Upper lobe of left lung (tissue), 4 donors: ENCODE data around the gene RFX2.

Experiments used
- EP300 ChIP-seq, 4 donors: sonication (generic); formaldehyde crosslinking; IDR thresholded peaks; one replicate each; pipeline ENCODE4 v1.5.1; 2017; ENCODE audit warnings: antibody characterized with exemption in 4 of 4, control low read depth in 2 of 4
- POLR2A ChIP-seq, 4 donors: fragments of 450-650 bp; IDR thresholded peaks; one replicate each; pipeline ENCODE4 v1.5.1; 2016 to 2017; ENCODE audit warnings: antibody characterized with exemption in 4 of 4, mild to moderate bottlenecking in 2 of 4
- POLR2AphosphoS5 ChIP-seq, 2 donors: sonication (generic); formaldehyde crosslinking; IDR thresholded peaks; one replicate each; pipeline ENCODE4 v1.5.1; 2017; ENCODE audit warnings: antibody characterized with exemption in 2 of 2
- TF ChIP-seq, protein P1 (sequence below), 6 experiments: fragments of 450-650 bp in 4 of 6; fragments of 200-600 bp in 2 of 6; sonication (generic) in 2 of 6; IDR thresholded peaks; one replicate each; pipeline ENCODE4 v1.5.1; 2016 to 2019; ENCODE audit warnings: antibody characterized with exemption in 6 of 6

DNA sequence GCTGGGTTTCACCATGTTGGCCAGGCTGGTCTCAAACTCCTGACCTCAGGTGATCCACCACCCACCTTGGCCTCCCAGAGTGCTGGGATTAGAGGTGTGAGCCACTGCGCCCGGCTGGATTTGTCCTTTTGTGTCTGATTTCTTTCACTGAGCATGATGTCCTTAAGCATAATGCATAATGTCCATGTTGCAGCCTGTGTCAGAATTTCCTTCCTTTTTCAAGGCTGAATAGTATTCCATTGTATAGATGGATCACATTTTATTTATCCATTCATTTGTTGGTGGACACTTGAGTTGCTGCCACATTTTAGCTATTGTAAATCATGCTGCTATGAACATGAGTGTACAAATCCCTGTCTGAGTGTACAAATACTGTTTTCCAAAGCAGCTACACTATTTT lies 25.5 kb downstream of the RFX2 start:
- TF ChIP-seq, protein P1, sequence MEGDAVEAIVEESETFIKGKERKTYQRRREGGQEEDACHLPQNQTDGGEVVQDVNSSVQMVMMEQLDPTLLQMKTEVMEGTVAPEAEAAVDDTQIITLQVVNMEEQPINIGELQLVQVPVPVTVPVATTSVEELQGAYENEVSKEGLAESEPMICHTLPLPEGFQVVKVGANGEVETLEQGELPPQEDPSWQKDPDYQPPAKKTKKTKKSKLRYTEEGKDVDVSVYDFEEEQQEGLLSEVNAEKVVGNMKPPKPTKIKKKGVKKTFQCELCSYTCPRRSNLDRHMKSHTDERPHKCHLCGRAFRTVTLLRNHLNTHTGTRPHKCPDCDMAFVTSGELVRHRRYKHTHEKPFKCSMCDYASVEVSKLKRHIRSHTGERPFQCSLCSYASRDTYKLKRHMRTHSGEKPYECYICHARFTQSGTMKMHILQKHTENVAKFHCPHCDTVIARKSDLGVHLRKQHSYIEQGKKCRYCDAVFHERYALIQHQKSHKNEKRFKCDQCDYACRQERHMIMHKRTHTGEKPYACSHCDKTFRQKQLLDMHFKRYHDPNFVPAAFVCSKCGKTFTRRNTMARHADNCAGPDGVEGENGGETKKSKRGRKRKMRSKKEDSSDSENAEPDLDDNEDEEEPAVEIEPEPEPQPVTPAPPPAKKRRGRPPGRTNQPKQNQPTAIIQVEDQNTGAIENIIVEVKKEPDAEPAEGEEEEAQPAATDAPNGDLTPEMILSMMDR (IDR thresholded peaks at IDR 0.05) = no peak
- TF ChIP-seq POLR2A (IDR thresholded peaks at IDR 0.05) (no peak), EP300 (IDR thresholded peaks at IDR 0.05) (no peak), POLR2AphosphoS5 (IDR thresholded peaks at IDR 0.05) (no peak)
